ACC112 (cell line): ENCODE data around the gene TGIF2.
"Not testable (repeated sequence)": the region's sequence is repeated elsewhere in the genome, so short reads cannot be mapped to it uniquely, and the experiment has no call there.

Source experiments
- H2AFZ ChIP-seq: fragments of 200-600 bp; sonication (generic); one replicate; pipeline ENCODE4 v1.6.0; 2017; ENCODE audit warnings: antibody characterized with exemption, low read length; ENCODE audit not compliant: unreplicated experiment
- H3K27ac ChIP-seq: fragments of 200-600 bp; sonication (generic); 2 replicates; pipeline ENCODE4 v1.5.1; 2014; ENCODE audit warnings: low read depth, mild to moderate bottlenecking, antibody characterized with exemption, low read length, moderate library complexity
- H3K27me3 ChIP-seq: fragments of 200-600 bp; sonication (generic); 2 replicates; pipeline ENCODE4 v1.6.1; 2014; ENCODE audit warnings: mild to moderate bottlenecking, antibody characterized with exemption, low read length, moderate library complexity, mixed read lengths; ENCODE audit not compliant: insufficient read depth
- H3K36me3 ChIP-seq: fragments of 200-600 bp; sonication (generic); 2 replicates; pipeline ENCODE4 v1.6.1; 2016; ENCODE audit warnings: mild to moderate bottlenecking, antibody characterized with exemption, low read length, moderate library complexity, mixed read lengths; ENCODE audit not compliant: insufficient read depth
- H3K4me1 ChIP-seq: fragments of 200-600 bp; sonication (generic); one replicate; pipeline ENCODE4 v1.6.1; 2016; ENCODE audit warnings: low read length, mixed read lengths; ENCODE audit not compliant: insufficient read depth, unreplicated experiment, control insufficient read depth
- H3K4me3 ChIP-seq: fragments of 200-600 bp; sonication (generic); 2 replicates; pipeline ENCODE4 v1.5.1; 2014; ENCODE audit warnings: mild to moderate bottlenecking, low read depth, low read length
- H3K79me2 ChIP-seq: fragments of 200-600 bp; sonication (generic); one replicate; pipeline ENCODE4 v1.6.0; 2016; ENCODE audit warnings: low read length; ENCODE audit not compliant: control insufficient read depth, unreplicated experiment, insufficient read depth

Gene TGIF2

DNA sequence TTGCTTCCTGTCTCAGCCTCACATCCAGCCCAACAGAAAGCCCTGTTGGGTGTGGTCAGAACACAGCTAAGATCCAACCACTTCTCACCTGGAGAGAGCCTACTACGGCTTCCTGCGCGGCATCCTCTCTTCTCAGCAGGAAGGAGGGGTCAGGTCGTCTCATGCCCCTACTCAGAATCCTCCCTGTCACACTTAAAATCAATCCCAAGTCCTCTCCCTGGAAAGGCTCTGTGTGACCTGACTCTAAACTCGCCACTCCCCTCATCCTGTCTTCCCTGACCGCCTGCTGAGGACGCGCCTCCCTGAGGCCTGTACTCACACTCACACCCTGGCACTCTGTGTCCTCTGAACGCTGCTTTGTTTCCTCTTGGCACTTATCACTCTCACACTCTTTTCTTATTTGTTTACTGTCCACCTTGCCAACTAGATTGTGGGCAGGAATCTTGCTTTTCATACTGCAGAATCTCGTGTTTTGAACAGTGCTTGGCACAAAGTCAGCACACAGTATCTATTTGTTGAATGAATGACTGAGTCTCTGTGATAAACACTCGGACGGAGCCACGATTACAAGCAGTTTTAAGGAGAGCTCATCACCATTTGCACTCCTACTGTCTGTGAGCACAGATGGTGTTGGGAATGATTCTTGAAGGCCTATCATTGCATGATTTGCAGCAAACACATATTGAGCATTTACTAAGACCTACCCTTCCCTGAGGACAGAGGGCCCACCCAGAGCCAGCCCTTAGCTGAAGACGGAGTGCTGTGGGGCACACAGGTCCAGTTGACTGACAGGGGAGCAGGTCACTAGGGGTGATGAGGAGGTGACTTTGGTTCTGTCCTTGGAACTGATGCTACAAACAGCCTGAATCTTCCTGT, 50.9 kb downstream of the TGIF2 start:
- Histone ChIP-seq H3K27ac (no peak overlapping the region), H3K27me3 (no peaks in the 10 kb centered on the region), H3K36me3 (no peaks in the 10 kb centered on the region), H3K79me2 (no peaks in the 10 kb centered on the region), H3K4me3 (no peak overlapping the region), H2AFZ (no peak overlapping the region), H3K4me1 (no peaks in the 10 kb centered on the region)

DNA sequence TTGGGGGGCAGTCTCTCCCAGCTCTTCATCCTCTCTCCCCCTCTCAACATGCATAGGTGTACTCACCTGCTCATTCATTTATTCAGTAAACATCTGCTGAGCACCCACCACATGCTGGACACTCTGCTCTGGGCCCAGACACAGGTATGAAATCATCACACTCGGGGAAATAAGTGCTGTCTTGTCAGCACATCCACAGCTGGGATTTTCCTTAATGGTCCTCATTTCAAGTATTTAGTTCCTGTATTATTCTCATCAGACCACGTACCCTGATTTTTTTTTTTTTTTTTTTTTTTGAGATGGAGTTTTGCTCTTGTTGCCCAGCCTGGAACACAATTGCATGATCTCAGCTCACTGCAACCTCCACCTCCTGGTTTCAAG, 51.5 kb downstream of the TGIF2 start:
- Histone ChIP-seq H3K79me2 (no peaks in the 10 kb centered on the region), H2AFZ (no peak overlapping the region), H3K36me3 (no peaks in the 10 kb centered on the region), H3K27ac (no peak overlapping the region), H3K4me3 (no peak overlapping the region), H3K27me3 (no peaks in the 10 kb centered on the region), H3K4me1 (no peaks in the 10 kb centered on the region)

DNA sequence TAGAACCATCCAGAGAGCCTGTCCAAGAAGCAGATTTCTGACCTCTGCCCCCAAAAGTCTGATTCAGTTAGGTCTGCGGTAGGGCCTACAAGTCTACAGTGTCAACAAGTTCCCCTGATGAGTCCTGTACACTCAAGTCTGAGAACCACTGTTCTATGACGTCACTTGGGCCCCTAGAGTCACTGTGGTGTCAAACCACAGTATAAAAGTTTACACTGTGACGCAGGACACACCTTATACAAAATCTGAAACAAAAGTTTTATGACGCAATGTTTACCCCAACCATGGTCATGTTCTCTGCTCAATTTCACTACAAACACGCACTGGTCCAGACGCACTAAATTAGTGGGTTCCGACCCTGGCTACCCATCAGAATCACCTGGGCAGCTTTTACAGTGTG, 54.7 kb downstream of the TGIF2 start:
- Histone ChIP-seq H3K79me2 (no peaks in the 10 kb centered on the region), H3K4me1 (no peaks in the 10 kb centered on the region), H3K36me3 (no peaks in the 10 kb centered on the region), H3K27me3 (no peaks in the 10 kb centered on the region), H3K4me3 (no peak overlapping the region), H2AFZ (no peak overlapping the region), H3K27ac (no peak overlapping the region)

DNA sequence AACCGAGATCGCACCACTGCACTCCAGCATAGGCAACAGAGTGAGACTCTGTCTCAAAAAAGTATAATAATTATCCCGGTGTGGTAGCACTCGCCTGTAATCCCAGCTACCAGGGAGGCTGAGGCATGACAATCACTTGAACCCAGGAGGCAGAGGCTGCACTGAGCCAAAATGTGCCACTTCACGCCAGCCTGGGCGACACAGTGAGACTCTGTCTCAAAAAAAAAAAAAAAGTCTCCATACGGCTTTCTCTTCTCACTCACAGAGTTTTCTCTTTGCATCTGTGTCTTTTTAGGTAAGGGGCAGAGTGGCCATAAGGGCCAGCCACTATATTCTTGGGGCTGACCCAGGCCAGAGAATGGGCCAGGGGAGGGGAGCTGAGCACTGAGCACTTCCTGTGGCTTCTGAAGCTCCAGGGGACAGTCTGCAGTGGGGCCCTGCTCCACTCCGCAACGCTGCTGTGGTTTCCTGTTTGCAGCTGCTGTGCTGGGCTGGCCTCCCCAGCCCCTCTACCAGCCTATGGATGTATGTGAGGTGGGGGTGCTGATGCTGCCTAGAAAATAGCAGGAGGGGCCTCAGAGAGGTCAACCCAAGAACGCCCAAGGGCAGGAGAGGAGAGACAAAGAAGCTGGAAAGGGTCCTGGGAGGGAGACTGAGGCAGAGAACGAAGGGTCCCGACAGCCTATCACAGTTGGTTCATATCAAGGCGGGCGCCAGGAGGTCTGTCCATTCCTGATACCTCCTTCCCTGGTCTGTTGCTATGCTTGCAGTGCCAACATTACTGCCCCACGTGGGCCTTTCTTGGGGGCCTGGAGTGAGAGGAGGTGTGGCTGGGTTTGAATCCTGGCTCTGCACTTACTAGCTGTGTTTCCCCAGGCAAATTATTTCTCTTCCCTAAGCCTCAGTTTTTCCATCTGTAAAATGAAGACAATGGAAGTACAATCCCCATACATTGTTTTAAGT, 56.6 kb downstream of the TGIF2 start:
- no peaks in the 10 kb centered on the region for H3K4me1 ChIP-seq
- no peak overlapping the region for H2AFZ ChIP-seq
- no peaks in the 10 kb centered on the region for H3K36me3 ChIP-seq
- H3K27ac ChIP-seq, result no peak overlapping the region
- no peaks in the 10 kb centered on the region for H3K79me2 ChIP-seq
- H3K27me3 ChIP-seq, result no peaks in the 10 kb centered on the region
- H3K4me3 ChIP-seq, result no peak overlapping the region

GRCh38 chr20:36631646-36632045, 58.2 kb downstream of the TGIF2 start:
- Histone ChIP-seq H3K27me3 (no peaks in the 10 kb centered on the region), H3K79me2 (no peaks in the 10 kb centered on the region), H3K36me3 (no peaks in the 10 kb centered on the region), H3K4me1 (no peaks in the 10 kb centered on the region), H3K27ac (no peak overlapping the region), H2AFZ (no peak overlapping the region), H3K4me3 (no peak overlapping the region)

DNA sequence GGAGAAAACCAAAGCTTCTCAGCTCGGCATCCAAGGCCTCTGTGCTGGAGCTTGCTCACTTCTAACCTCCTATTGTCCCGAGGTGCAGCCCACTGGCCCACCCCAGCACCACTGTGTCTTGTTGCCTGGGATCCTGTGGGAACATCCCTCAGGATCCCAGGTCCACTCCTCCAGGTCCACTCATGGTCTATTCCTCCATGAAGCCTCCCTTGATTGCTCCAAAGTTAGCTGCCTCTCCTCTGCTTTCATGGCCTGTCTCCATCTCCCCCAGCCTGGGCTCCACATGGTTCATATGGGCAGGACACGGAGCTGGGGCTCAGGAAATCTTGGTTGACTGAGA, 58.7 kb downstream of the TGIF2 start:
- no peaks in the 10 kb centered on the region for H3K36me3 ChIP-seq
- no peaks in the 10 kb centered on the region for H3K4me1 ChIP-seq
- no peak overlapping the region for H3K27ac ChIP-seq

GRCh38 chr20:36632487-36633284, 59.3 kb downstream of the TGIF2 start:
- Histone ChIP-seq H3K4me1 (no peaks in the 10 kb centered on the region), H2AFZ (no peak overlapping the region), H3K79me2 (no peaks in the 10 kb centered on the region), H3K27ac (no peak overlapping the region), H3K36me3 (no peaks in the 10 kb centered on the region), H3K27me3 (no peaks in the 10 kb centered on the region), H3K4me3 (no peak overlapping the region)

More for the DNA sequence above, 58.7 kb downstream of the TGIF2 start:
- Histone ChIP-seq H2AFZ (no peak overlapping the region), H3K4me3 (no peak overlapping the region), H3K79me2 (no peaks in the 10 kb centered on the region), H3K27me3 (no peaks in the 10 kb centered on the region)

GRCh38 chr20:36633285-36633772, 59.9 kb downstream of the TGIF2 start:
- H3K4me1 ChIP-seq, result no peaks in the 10 kb centered on the region
- no peaks in the 10 kb centered on the region for H3K79me2 ChIP-seq
- no peak overlapping the region for H3K27ac ChIP-seq
- no peaks in the 10 kb centered on the region for H3K36me3 ChIP-seq
- no peak overlapping the region for H2AFZ ChIP-seq
- no peak overlapping the region for H3K4me3 ChIP-seq
- no peaks in the 10 kb centered on the region for H3K27me3 ChIP-seq

DNA sequence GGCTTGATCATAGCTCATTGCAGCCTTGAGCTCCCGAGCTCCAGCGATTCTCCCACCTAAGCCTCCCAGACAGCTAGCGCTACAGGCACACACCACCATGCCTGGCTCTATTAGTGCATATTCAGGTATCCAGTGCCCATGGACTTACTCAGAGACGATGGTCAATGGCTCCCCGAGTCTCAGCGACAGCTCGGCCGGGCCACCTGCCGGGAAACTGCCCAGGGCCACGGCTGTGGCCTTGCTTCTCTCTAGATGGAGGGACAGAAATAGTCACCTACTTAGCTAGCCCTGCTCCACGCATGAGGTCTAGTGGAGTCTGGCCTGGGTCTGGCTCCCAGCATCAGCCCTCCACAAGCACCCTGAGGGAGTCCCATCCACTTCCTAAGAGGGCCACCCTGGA, 60.9 kb downstream of the TGIF2 start:
- Histone ChIP-seq H3K4me3 (no peak overlapping the region), H3K79me2 (no peaks in the 10 kb centered on the region), H2AFZ (no peak overlapping the region), H3K27ac (no peak overlapping the region), H3K4me1 (no peaks in the 10 kb centered on the region), H3K36me3 (no peaks in the 10 kb centered on the region), H3K27me3 (no peaks in the 10 kb centered on the region)

DNA sequence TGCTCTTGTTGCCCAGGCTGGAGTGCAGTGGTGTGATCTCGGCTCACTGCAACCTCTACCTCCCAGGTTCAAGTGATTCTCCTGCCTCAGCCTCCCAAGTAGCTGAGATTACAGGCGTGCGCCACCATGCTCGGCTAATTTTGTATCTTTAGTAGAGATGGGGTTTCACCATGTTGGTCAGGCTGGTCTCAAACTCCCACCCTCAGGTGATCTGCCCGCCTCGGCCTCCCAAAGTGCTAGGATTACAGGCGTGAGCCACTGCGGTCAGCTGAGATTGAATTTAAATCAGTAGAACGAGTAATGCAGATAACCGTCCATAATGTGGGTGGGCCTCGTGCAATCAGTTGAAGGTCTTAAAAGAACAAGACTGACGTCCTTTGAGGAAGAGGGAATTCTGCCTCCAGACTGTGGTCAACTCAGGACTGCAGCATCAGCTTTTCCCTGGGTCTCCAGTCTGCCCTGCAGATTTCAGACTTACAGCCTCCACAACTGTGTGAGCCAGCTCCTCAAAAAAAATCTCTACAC, 65.5 kb downstream of the TGIF2 start:
- H3K36me3 ChIP-seq, H3K4me3 ChIP-seq, H3K79me2 ChIP-seq, H3K27ac ChIP-seq, H3K27me3 ChIP-seq, H2AFZ ChIP-seq, H3K4me1 ChIP-seq: not testable (repeated sequence)
